ENCODE results near the gene NELL1. TPM values are rescaled to one million over a fixed set of nuclear protein-coding genes. Genes with fewer than 3 reads are reported as not detected.

The NELL1 gene
- total and polyA plus RNA-seq, 2 experiments from 2014 or later = not detected

- WGBS, 2 experiments (ENCODE audit: low coverage in 1 of 2, low lambda C conversion rate in 2 of 2, missing lambda C conversion rate in 2 of 2) = 46 to 50% methylated on average over 13 of the region's 13 CpGs
- Histone ChIP-seq H3K4me2 (ENCODE audit: unreplicated experiment) (no peak overlapping the region), H3K9me2 (ENCODE audit: insufficient read depth) (no peaks in the 10 kb centered on the region), H4K20me1 (ENCODE audit: insufficient read depth) (no peaks in the 10 kb centered on the region), H3K9me3 (ENCODE audit: low read depth) (no peaks in the 10 kb centered on the region), H3K4me3 (no peak overlapping the region), H3K4me1 (ENCODE audit: insufficient read depth) (no peaks in the 10 kb centered on the region), H3K79me2 (ENCODE audit: insufficient read depth) (no peaks in the 10 kb centered on the region), H3K36me3 (ENCODE audit: low read depth) (no peaks in the 10 kb centered on the region), H2AFZ (no peak overlapping the region), H3F3A (ENCODE audit: insufficient read depth) (no peaks in the 10 kb centered on the region), H3K27ac (no peak overlapping the region), H3K9ac (no peak overlapping the region), H3K27me3 (replicated peaks; ENCODE audit: insufficient read depth) (peaks cover 19% of the 10 kb centered on the region)
- TF ChIP-seq EZH2phosphoT487 (IDR thresholded peaks at IDR 0.05; ENCODE audit: insufficient read depth, low read depth) (no peak), EZH2 (IDR thresholded peaks at IDR 0.05; ENCODE audit: insufficient read depth, poor library complexity, severe bottlenecking) (no peak)
- in situ Hi-C loops (cut with MboI) = no loop called here
- no peak for DNase-seq
Measured at GRCh38 chr11:20652150-20652806, 17.1 kb upstream of the NELL1 start.

GRCh38 chr11:20654038-20654437, 15.3 kb upstream of the NELL1 start:
- H2AFZ ChIP-seq = no peak overlapping the region
- H3K36me3 ChIP-seq (ENCODE audit: low read depth) = no peaks in the 10 kb centered on the region
- no peak overlapping the region for H3K9ac ChIP-seq
- H3K9me3 ChIP-seq (ENCODE audit: low read depth) = no peaks in the 10 kb centered on the region
- 0 to 2% methylated on average over 3 of the region's 3 CpGs for WGBS, 2 experiments (ENCODE audit: low coverage in 1 of 2, low lambda C conversion rate in 2 of 2, missing lambda C conversion rate in 2 of 2)
- H3K9me2 ChIP-seq (ENCODE audit: insufficient read depth) = no peaks in the 10 kb centered on the region
- H3K27ac ChIP-seq = no peak overlapping the region
- H3K79me2 ChIP-seq (ENCODE audit: insufficient read depth) = no peaks in the 10 kb centered on the region
- no peaks in the 10 kb centered on the region for H4K20me1 ChIP-seq (ENCODE audit: insufficient read depth)
- H3K4me1 ChIP-seq (ENCODE audit: insufficient read depth) = no peaks in the 10 kb centered on the region
- TF ChIP-seq EZH2 (IDR thresholded peaks at IDR 0.05; ENCODE audit: insufficient read depth, poor library complexity, severe bottlenecking) (no peak), EZH2phosphoT487 (IDR thresholded peaks at IDR 0.05; ENCODE audit: insufficient read depth, low read depth) (no peak)
- H3K4me2 ChIP-seq (ENCODE audit: unreplicated experiment) = no peak overlapping the region
- no peaks in the 10 kb centered on the region for H3F3A ChIP-seq (ENCODE audit: insufficient read depth)
- DNase-seq = no peak
- in situ Hi-C loops (cut with MboI) = no loop called here
- peaks cover 19% of the 10 kb centered on the region for H3K27me3 ChIP-seq (replicated peaks; ENCODE audit: insufficient read depth)
- no peak overlapping the region for H3K4me3 ChIP-seq

GRCh38 chr11:20656901-20657300, 12.5 kb upstream of the NELL1 start:
- Histone ChIP-seq H3K27me3 (replicated peaks; ENCODE audit: insufficient read depth) (peaks cover 19% of the 10 kb centered on the region), H3K4me2 (ENCODE audit: unreplicated experiment) (no peak overlapping the region), H3K27ac (no peak overlapping the region), H3K79me2 (ENCODE audit: insufficient read depth) (no peaks in the 10 kb centered on the region), H3K4me3 (no peak overlapping the region), H3K9ac (no peak overlapping the region), H3F3A (ENCODE audit: insufficient read depth) (no peaks in the 10 kb centered on the region), H4K20me1 (ENCODE audit: insufficient read depth) (no peaks in the 10 kb centered on the region), H3K36me3 (ENCODE audit: low read depth) (no peaks in the 10 kb centered on the region), H2AFZ (no peak overlapping the region), H3K9me2 (ENCODE audit: insufficient read depth) (no peaks in the 10 kb centered on the region), H3K9me3 (ENCODE audit: low read depth) (no peaks in the 10 kb centered on the region), H3K4me1 (ENCODE audit: insufficient read depth) (no peaks in the 10 kb centered on the region)
- TF ChIP-seq EZH2phosphoT487 (IDR thresholded peaks at IDR 0.05; ENCODE audit: insufficient read depth, low read depth) (no peak), EZH2 (IDR thresholded peaks at IDR 0.05; ENCODE audit: insufficient read depth, poor library complexity, severe bottlenecking) (no peak)
- no peak for DNase-seq
- in situ Hi-C loops (cut with MboI) = no loop called here
- WGBS, 2 experiments (ENCODE audit: low coverage in 1 of 2, low lambda C conversion rate in 2 of 2, missing lambda C conversion rate in 2 of 2) = 45 to 50% methylated on average over 4 of the region's 4 CpGs

GRCh38 chr11:20658135-20658534, 11.3 kb upstream of the NELL1 start:
- H3K9me2 ChIP-seq (ENCODE audit: insufficient read depth) = no peaks in the 10 kb centered on the region
- H4K20me1 ChIP-seq (ENCODE audit: insufficient read depth) = no peaks in the 10 kb centered on the region
- no peaks in the 10 kb centered on the region for H3F3A ChIP-seq (ENCODE audit: insufficient read depth)
- H3K27me3 ChIP-seq (replicated peaks; ENCODE audit: insufficient read depth) = peaks cover 19% of the 10 kb centered on the region
- no peak overlapping the region for H2AFZ ChIP-seq
- no peaks in the 10 kb centered on the region for H3K36me3 ChIP-seq (ENCODE audit: low read depth)
- in situ Hi-C loops (cut with MboI) = no loop called here
- no peak overlapping the region for H3K4me2 ChIP-seq (ENCODE audit: unreplicated experiment)
- WGBS, 2 experiments (ENCODE audit: low coverage in 1 of 2, low lambda C conversion rate in 2 of 2, missing lambda C conversion rate in 2 of 2) = 0% methylated on average over 1 of the region's 1 CpG
- no peak overlapping the region for H3K4me3 ChIP-seq
- H3K4me1 ChIP-seq (ENCODE audit: insufficient read depth) = no peaks in the 10 kb centered on the region
- H3K79me2 ChIP-seq (ENCODE audit: insufficient read depth) = no peaks in the 10 kb centered on the region
- H3K9me3 ChIP-seq (ENCODE audit: low read depth) = no peaks in the 10 kb centered on the region
- no peak for DNase-seq
- H3K9ac ChIP-seq = no peak overlapping the region
- TF ChIP-seq EZH2phosphoT487 (IDR thresholded peaks at IDR 0.05; ENCODE audit: insufficient read depth, low read depth) (no peak), EZH2 (IDR thresholded peaks at IDR 0.05; ENCODE audit: insufficient read depth, poor library complexity, severe bottlenecking) (no peak)
- no peak overlapping the region for H3K27ac ChIP-seq
